Measurements from ENCODE around the gene PUSL1.

DNA sequence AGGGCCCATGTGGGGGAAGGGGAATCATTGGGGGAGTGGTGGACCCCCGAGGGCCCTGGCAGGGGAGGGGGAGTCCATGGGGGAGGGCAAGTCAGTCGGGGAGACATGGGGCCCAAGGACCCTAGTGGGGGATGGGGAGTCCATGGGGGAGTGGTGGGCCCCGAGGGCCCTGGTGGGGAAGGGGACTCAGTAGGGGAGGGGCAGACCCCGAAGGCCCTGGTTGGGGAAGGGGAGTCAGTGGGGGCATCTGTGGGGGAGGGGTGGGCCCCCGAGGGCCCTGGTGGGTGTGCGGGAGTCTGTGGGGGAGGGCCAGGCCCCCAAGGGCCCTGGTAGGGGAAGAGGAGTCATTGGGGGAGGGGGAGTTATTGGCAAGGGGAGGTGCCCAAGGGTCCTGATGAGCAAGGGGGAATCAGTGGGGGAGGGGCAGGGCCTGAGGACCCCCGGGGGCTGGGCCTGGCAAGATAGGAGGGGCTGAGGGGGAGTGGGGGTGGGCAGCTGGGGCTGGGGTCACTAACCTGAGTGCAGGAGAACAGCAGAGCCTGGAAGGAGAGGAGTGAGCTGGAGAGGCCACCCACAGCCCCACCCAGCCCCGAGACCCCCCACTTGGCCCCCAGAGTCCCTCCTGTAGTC is 47.9 kb downstream of the PUSL1 start:
- TF ChIP-seq TAF1 (IDR thresholded peaks at IDR 0.05; ENCODE audit: low read depth, low read length) (no peak), POLR2AphosphoS5 (IDR thresholded peaks at IDR 0.05; ENCODE audit: low read depth, low read length) (no peak), POLR2A (IDR thresholded peaks at IDR 0.05; ENCODE audit: low read depth, low read length) (no peak), SPI1 (IDR thresholded peaks at IDR 0.05; ENCODE audit: low read depth, low read length) (no peak), PAX5 (IDR thresholded peaks at IDR 0.05; ENCODE audit: insufficient read depth, low read length, severe bottlenecking) (no peak)
